Measurements from ENCODE around the gene CLEC4G. TPM values are rescaled to one million over a fixed set of nuclear protein-coding genes. Genes with fewer than 3 reads are reported as not detected.
"Not testable (repeated sequence)": the region's sequence is repeated elsewhere in the genome, so short reads cannot be mapped to it uniquely, and the experiment has no call there.

CLEC4G gene
- total and polyA plus RNA-seq, 9 donors = 0.08 to 0.16 (median 0.13) TPM; not detected in 4

- Histone ChIP-seq H3K36me3 (ENCODE audit: control insufficient read depth, insufficient read depth, low read length) (no peaks in the 10 kb centered on the region), H3K4me1 (ENCODE audit: control insufficient read depth, insufficient read depth, low read length) (no peaks in the 10 kb centered on the region), H3K27ac (ENCODE audit: low read length) (no peak overlapping the region), H3K4me3 (ENCODE audit: low read length) (no peak overlapping the region), H3K9me3 (replicated peaks; ENCODE audit: control insufficient read depth, low read depth, low read length) (no peaks in the 10 kb centered on the region), H3K27me3 (ENCODE audit: control insufficient read depth, insufficient read depth, low read length) (peaks cover 2% of the 10 kb centered on the region)
- WGBS (ENCODE audit: insufficient coverage) = no CpG with 5 or more reads among the region's 2 CpGs
- no peak for DNase-seq
Observed at GRCh38 chr19:7748171-7748570, 16.3 kb upstream of the CLEC4G start.

- Histone ChIP-seq H3K27me3 (ENCODE audit: control insufficient read depth, insufficient read depth, low read length) (peaks cover 2% of the 10 kb centered on the region), H3K27ac (ENCODE audit: low read length) (no peak within 1 kb of the TSS), H3K36me3 (ENCODE audit: control insufficient read depth, insufficient read depth, low read length) (no peaks in the 10 kb centered on the region), H3K4me1 (ENCODE audit: control insufficient read depth, insufficient read depth, low read length) (no peaks in the 10 kb centered on the region), H3K9me3 (replicated peaks; ENCODE audit: control insufficient read depth, low read depth, low read length) (no peaks in the 10 kb centered on the region), H3K4me3 (ENCODE audit: low read length) (peak within 1 kb of the TSS; percentile 8)
- WGBS (ENCODE audit: insufficient coverage) = 49% methylated on average over 7 of the region's 7 CpGs
- peak; percentile 48 for DNase-seq
Observed at GRCh38 chr19:7746903-7747884, 15.3 kb upstream of the CLEC4G start, which contains the start of gene CD209. Gene CD209, minus strand, starts transcription at chr19:7747534. Its CDS starts 23 bp downstream, at chr19:7747511.

- H3K27ac ChIP-seq (ENCODE audit: low read length); H3K36me3 ChIP-seq (ENCODE audit: control insufficient read depth, insufficient read depth, low read length); H3K27me3 ChIP-seq (ENCODE audit: control insufficient read depth, insufficient read depth, low read length); H3K4me1 ChIP-seq (ENCODE audit: control insufficient read depth, insufficient read depth, low read length); H3K9me3 ChIP-seq (replicated peaks; ENCODE audit: control insufficient read depth, low read depth, low read length); DNase-seq: not testable (repeated sequence)
- WGBS (ENCODE audit: insufficient coverage) = 55% methylated on average over 4 of the region's 4 CpGs
- peak overlapping the region; percentile 8 for H3K4me3 ChIP-seq (ENCODE audit: low read length)
Observed at GRCh38 chr19:7746306-7746705, 14.4 kb upstream of the CLEC4G start.

- H3K27me3 ChIP-seq (ENCODE audit: control insufficient read depth, insufficient read depth, low read length) = peaks cover 2% of the 10 kb centered on the region
Observed at GRCh38 chr19:7744871-7745650, 13.2 kb upstream of the CLEC4G start.

GRCh38 chr19:7744199-7744786, 12.4 kb upstream of the CLEC4G start:
- H3K27me3 ChIP-seq (ENCODE audit: control insufficient read depth, insufficient read depth, low read length) = peaks cover 2% of the 10 kb centered on the region
- no peak for DNase-seq
- no peak overlapping the region for H3K4me3 ChIP-seq (ENCODE audit: low read length)
- H3K4me1 ChIP-seq (ENCODE audit: control insufficient read depth, insufficient read depth, low read length) = peaks cover 3% of the 10 kb centered on the region
- WGBS (ENCODE audit: insufficient coverage) = 55% methylated on average over 4 of the region's 5 CpGs
- H3K36me3 ChIP-seq (ENCODE audit: control insufficient read depth, insufficient read depth, low read length) = no peaks in the 10 kb centered on the region
- no peak overlapping the region for H3K27ac ChIP-seq (ENCODE audit: low read length)
- H3K9me3 ChIP-seq (replicated peaks; ENCODE audit: control insufficient read depth, low read depth, low read length) = no peaks in the 10 kb centered on the region

More at GRCh38 chr19:7744871-7745650, 13.2 kb upstream of the CLEC4G start:
- H3K9me3 ChIP-seq (replicated peaks; ENCODE audit: control insufficient read depth, low read depth, low read length) = no peaks in the 10 kb centered on the region
- DNase-seq = no peak
- 77% methylated on average over 2 of the region's 12 CpGs for WGBS (ENCODE audit: insufficient coverage)
- no peak overlapping the region for H3K27ac ChIP-seq (ENCODE audit: low read length)
- H3K4me1 ChIP-seq (ENCODE audit: control insufficient read depth, insufficient read depth, low read length) = peaks cover under 1% of the 10 kb centered on the region
- H3K4me3 ChIP-seq (ENCODE audit: low read length) = no peak overlapping the region
- H3K36me3 ChIP-seq (ENCODE audit: control insufficient read depth, insufficient read depth, low read length) = no peaks in the 10 kb centered on the region

GRCh38 chr19:7743425-7743841, 11.5 kb upstream of the CLEC4G start:
- H3K4me1 ChIP-seq (ENCODE audit: control insufficient read depth, insufficient read depth, low read length) = peaks cover 3% of the 10 kb centered on the region
- H3K9me3 ChIP-seq (replicated peaks; ENCODE audit: control insufficient read depth, low read depth, low read length) = no peaks in the 10 kb centered on the region
- H3K36me3 ChIP-seq (ENCODE audit: control insufficient read depth, insufficient read depth, low read length) = no peaks in the 10 kb centered on the region
- H3K27me3 ChIP-seq (ENCODE audit: control insufficient read depth, insufficient read depth, low read length) = peaks cover 2% of the 10 kb centered on the region
- no peak overlapping the region for H3K27ac ChIP-seq (ENCODE audit: low read length)
- H3K4me3 ChIP-seq (ENCODE audit: low read length) = no peak overlapping the region
- no peak for DNase-seq
- WGBS (ENCODE audit: insufficient coverage) = 65% methylated on average over 2 of the region's 2 CpGs

- Histone ChIP-seq H3K9me3 (replicated peaks; ENCODE audit: control insufficient read depth, low read depth, low read length) (no peaks in the 10 kb centered on the region), H3K4me1 (ENCODE audit: control insufficient read depth, insufficient read depth, low read length) (peaks cover 3% of the 10 kb centered on the region), H3K27ac (ENCODE audit: low read length) (no peak overlapping the region), H3K4me3 (ENCODE audit: low read length) (no peak overlapping the region), H3K36me3 (ENCODE audit: control insufficient read depth, insufficient read depth, low read length) (no peaks in the 10 kb centered on the region), H3K27me3 (ENCODE audit: control insufficient read depth, insufficient read depth, low read length) (peaks cover 2% of the 10 kb centered on the region)
- 67% methylated on average over 10 of the region's 11 CpGs for WGBS (ENCODE audit: insufficient coverage)
- no peak for DNase-seq
Observed at GRCh38 chr19:7742991-7743390, 11.1 kb upstream of the CLEC4G start.

GRCh38 chr19:7742575-7742974, 10.7 kb upstream of the CLEC4G start:
- 83% methylated on average over 1 of the region's 2 CpGs for WGBS (ENCODE audit: insufficient coverage)
- Histone ChIP-seq H3K4me3 (ENCODE audit: low read length) (no peak overlapping the region), H3K9me3 (replicated peaks; ENCODE audit: control insufficient read depth, low read depth, low read length) (no peaks in the 10 kb centered on the region), H3K27me3 (ENCODE audit: control insufficient read depth, insufficient read depth, low read length) (peaks cover 2% of the 10 kb centered on the region), H3K36me3 (ENCODE audit: control insufficient read depth, insufficient read depth, low read length) (no peaks in the 10 kb centered on the region), H3K27ac (ENCODE audit: low read length) (no peak overlapping the region), H3K4me1 (ENCODE audit: control insufficient read depth, insufficient read depth, low read length) (peaks cover 3% of the 10 kb centered on the region)
- DNase-seq = no peak

- Histone ChIP-seq H3K4me3 (ENCODE audit: low read length) (no peak overlapping the region), H3K4me1 (ENCODE audit: control insufficient read depth, insufficient read depth, low read length) (peaks cover 3% of the 10 kb centered on the region), H3K27ac (ENCODE audit: low read length) (no peak overlapping the region), H3K27me3 (ENCODE audit: control insufficient read depth, insufficient read depth, low read length) (peaks cover 2% of the 10 kb centered on the region), H3K9me3 (replicated peaks; ENCODE audit: control insufficient read depth, low read depth, low read length) (no peaks in the 10 kb centered on the region), H3K36me3 (ENCODE audit: control insufficient read depth, insufficient read depth, low read length) (no peaks in the 10 kb centered on the region)
- 71% methylated on average over 4 of the region's 6 CpGs for WGBS (ENCODE audit: insufficient coverage)
- no peak for DNase-seq
Observed at GRCh38 chr19:7740682-7741054, 8.8 kb upstream of the CLEC4G start.
